Measurements from ENCODE around the gene DMWD.

Gene DMWD

GRCh38 chr19:45790942-45791341 is 1.7 kb downstream of the DMWD start:
- DNase-seq, result peak; percentile 21 to 34 (median 28)
- Histone ChIP-seq H3K9me3 (ENCODE audit: control insufficient read depth, low read length) (no peaks in the 10 kb centered on the region), H3K36me3 (ENCODE audit: control insufficient read depth, insufficient read depth, low read length) (peaks cover 19% of the 10 kb centered on the region), H3K4me1 (ENCODE audit: control insufficient read depth, insufficient read depth, low read length, poor library complexity, severe bottlenecking) (peaks cover 28% of the 10 kb centered on the region), H3K27me3 (replicated peaks; ENCODE audit: control insufficient read depth, insufficient read depth, low read length, poor library complexity, severe bottlenecking) (peaks cover 5% of the 10 kb centered on the region), H3K4me3 (ENCODE audit: insufficient read depth, low read depth, low read length, poor library complexity, severe bottlenecking) (no peak overlapping the region), H3K27ac (ENCODE audit: insufficient read depth, low read length, poor library complexity, severe bottlenecking) (no peak overlapping the region)

GRCh38 chr19:45789035-45789786 is 3.4 kb downstream of the DMWD start:
- Histone ChIP-seq H3K4me1 (ENCODE audit: control insufficient read depth, insufficient read depth, low read length, poor library complexity, severe bottlenecking) (peaks cover 28% of the 10 kb centered on the region), H3K4me3 (ENCODE audit: insufficient read depth, low read depth, low read length, poor library complexity, severe bottlenecking) (no peak overlapping the region), H3K27ac (ENCODE audit: insufficient read depth, low read length, poor library complexity, severe bottlenecking) (no peak overlapping the region), H3K27me3 (replicated peaks; ENCODE audit: control insufficient read depth, insufficient read depth, low read length, poor library complexity, severe bottlenecking) (no peaks in the 10 kb centered on the region), H3K9me3 (ENCODE audit: control insufficient read depth, low read length) (no peaks in the 10 kb centered on the region), H3K36me3 (ENCODE audit: control insufficient read depth, insufficient read depth, low read length) (peaks cover 19% of the 10 kb centered on the region)
- no peak for DNase-seq

- DNase-seq, result no peak
- Histone ChIP-seq H3K4me3 (ENCODE audit: insufficient read depth, low read depth, low read length, poor library complexity, severe bottlenecking) (no peak overlapping the region), H3K4me1 (ENCODE audit: control insufficient read depth, insufficient read depth, low read length, poor library complexity, severe bottlenecking) (peaks cover 11% of the 10 kb centered on the region), H3K36me3 (ENCODE audit: control insufficient read depth, insufficient read depth, low read length) (peaks cover 19% of the 10 kb centered on the region), H3K27me3 (replicated peaks; ENCODE audit: control insufficient read depth, insufficient read depth, low read length, poor library complexity, severe bottlenecking) (no peaks in the 10 kb centered on the region), H3K27ac (ENCODE audit: insufficient read depth, low read length, poor library complexity, severe bottlenecking) (no peak overlapping the region), H3K9me3 (ENCODE audit: control insufficient read depth, low read length) (no peaks in the 10 kb centered on the region)
These were observed 6.1 kb downstream of the DMWD start for GRCh38 chr19:45786533-45786894.

- Histone ChIP-seq H3K27me3 (replicated peaks; ENCODE audit: control insufficient read depth, insufficient read depth, low read length, poor library complexity, severe bottlenecking) (no peaks in the 10 kb centered on the region), H3K4me3 (ENCODE audit: insufficient read depth, low read depth, low read length, poor library complexity, severe bottlenecking) (no peak overlapping the region), H3K36me3 (ENCODE audit: control insufficient read depth, insufficient read depth, low read length) (peaks cover 19% of the 10 kb centered on the region), H3K27ac (ENCODE audit: insufficient read depth, low read length, poor library complexity, severe bottlenecking) (no peak overlapping the region), H3K9me3 (ENCODE audit: control insufficient read depth, low read length) (no peaks in the 10 kb centered on the region), H3K4me1 (ENCODE audit: control insufficient read depth, insufficient read depth, low read length, poor library complexity, severe bottlenecking) (peaks cover 5% of the 10 kb centered on the region)
- DNase-seq, result no peak
These were observed 6.7 kb downstream of the DMWD start for GRCh38 chr19:45785781-45786532.

GRCh38 chr19:45785097-45785496 is 7.5 kb downstream of the DMWD start:
- Histone ChIP-seq H3K27ac (ENCODE audit: insufficient read depth, low read length, poor library complexity, severe bottlenecking) (no peak overlapping the region), H3K36me3 (ENCODE audit: control insufficient read depth, insufficient read depth, low read length) (peaks cover 19% of the 10 kb centered on the region), H3K27me3 (replicated peaks; ENCODE audit: control insufficient read depth, insufficient read depth, low read length, poor library complexity, severe bottlenecking) (peaks cover 4% of the 10 kb centered on the region), H3K4me1 (ENCODE audit: control insufficient read depth, insufficient read depth, low read length, poor library complexity, severe bottlenecking) (no peaks in the 10 kb centered on the region), H3K9me3 (ENCODE audit: control insufficient read depth, low read length) (no peaks in the 10 kb centered on the region), H3K4me3 (ENCODE audit: insufficient read depth, low read depth, low read length, poor library complexity, severe bottlenecking) (no peak overlapping the region)
- DNase-seq, result no peak

- no peaks in the 10 kb centered on the region for H3K9me3 ChIP-seq (ENCODE audit: control insufficient read depth, low read length)
- H3K36me3 ChIP-seq (ENCODE audit: control insufficient read depth, insufficient read depth, low read length), result peaks cover 16% of the 10 kb centered on the region
- H3K4me1 ChIP-seq (ENCODE audit: control insufficient read depth, insufficient read depth, low read length, poor library complexity, severe bottlenecking), result peaks cover 8% of the 10 kb centered on the region
- peaks cover 9% of the 10 kb centered on the region for H3K27me3 ChIP-seq (replicated peaks; ENCODE audit: control insufficient read depth, insufficient read depth, low read length, poor library complexity, severe bottlenecking)
- no peak overlapping the region for H3K4me3 ChIP-seq (ENCODE audit: insufficient read depth, low read depth, low read length, poor library complexity, severe bottlenecking)
- no peak overlapping the region for H3K27ac ChIP-seq (ENCODE audit: insufficient read depth, low read length, poor library complexity, severe bottlenecking)
- no peak for DNase-seq
These were observed 8.5 kb downstream of the DMWD start for GRCh38 chr19:45784096-45784495.

- Histone ChIP-seq H3K27me3 (replicated peaks; ENCODE audit: control insufficient read depth, insufficient read depth, low read length, poor library complexity, severe bottlenecking) (peaks cover 9% of the 10 kb centered on the region), H3K9me3 (ENCODE audit: control insufficient read depth, low read length) (no peaks in the 10 kb centered on the region), H3K4me3 (ENCODE audit: insufficient read depth, low read depth, low read length, poor library complexity, severe bottlenecking) (no peak overlapping the region), H3K36me3 (ENCODE audit: control insufficient read depth, insufficient read depth, low read length) (peaks cover 10% of the 10 kb centered on the region), H3K27ac (ENCODE audit: insufficient read depth, low read length, poor library complexity, severe bottlenecking) (no peak overlapping the region), H3K4me1 (ENCODE audit: control insufficient read depth, insufficient read depth, low read length, poor library complexity, severe bottlenecking) (peaks cover 14% of the 10 kb centered on the region)
- DNase-seq, result no peak
These were observed 9.5 kb downstream of the DMWD start for GRCh38 chr19:45782820-45783785.

- Histone ChIP-seq H3K27me3 (replicated peaks; ENCODE audit: control insufficient read depth, insufficient read depth, low read length, poor library complexity, severe bottlenecking) (peaks cover 9% of the 10 kb centered on the region), H3K36me3 (ENCODE audit: control insufficient read depth, insufficient read depth, low read length) (peaks cover 10% of the 10 kb centered on the region), H3K4me1 (ENCODE audit: control insufficient read depth, insufficient read depth, low read length, poor library complexity, severe bottlenecking) (peaks cover 14% of the 10 kb centered on the region), H3K4me3 (ENCODE audit: insufficient read depth, low read depth, low read length, poor library complexity, severe bottlenecking) (no peak within 1 kb of the TSS), H3K9me3 (ENCODE audit: control insufficient read depth, low read length) (no peaks in the 10 kb centered on the region), H3K27ac (ENCODE audit: insufficient read depth, low read length, poor library complexity, severe bottlenecking) (no peak within 1 kb of the TSS)
- no peak for DNase-seq
These were observed 10.4 kb downstream of the DMWD start, which contains the start of gene DMPK for GRCh38 chr19:45782162-45782691. DMPK (minus strand) TSS chr19:45782490; CDS start chr19:45782352, 138 bp downstream.

GRCh38 chr19:45781214-45782161 is 11.2 kb downstream of the DMWD start:
- H3K4me1 ChIP-seq (ENCODE audit: control insufficient read depth, insufficient read depth, low read length, poor library complexity, severe bottlenecking), result peaks cover 14% of the 10 kb centered on the region
- no peak overlapping the region for H3K4me3 ChIP-seq (ENCODE audit: insufficient read depth, low read depth, low read length, poor library complexity, severe bottlenecking)
- H3K27me3 ChIP-seq (replicated peaks; ENCODE audit: control insufficient read depth, insufficient read depth, low read length, poor library complexity, severe bottlenecking), result peaks cover 9% of the 10 kb centered on the region
- no peak for DNase-seq
- H3K9me3 ChIP-seq (ENCODE audit: control insufficient read depth, low read length), result no peaks in the 10 kb centered on the region
- peaks cover 4% of the 10 kb centered on the region for H3K36me3 ChIP-seq (ENCODE audit: control insufficient read depth, insufficient read depth, low read length)
- no peak overlapping the region for H3K27ac ChIP-seq (ENCODE audit: insufficient read depth, low read length, poor library complexity, severe bottlenecking)

All from effector memory CD4-positive, alpha-beta T cell (primary cell).